ENCODE data around the gene HK1.

DNA sequence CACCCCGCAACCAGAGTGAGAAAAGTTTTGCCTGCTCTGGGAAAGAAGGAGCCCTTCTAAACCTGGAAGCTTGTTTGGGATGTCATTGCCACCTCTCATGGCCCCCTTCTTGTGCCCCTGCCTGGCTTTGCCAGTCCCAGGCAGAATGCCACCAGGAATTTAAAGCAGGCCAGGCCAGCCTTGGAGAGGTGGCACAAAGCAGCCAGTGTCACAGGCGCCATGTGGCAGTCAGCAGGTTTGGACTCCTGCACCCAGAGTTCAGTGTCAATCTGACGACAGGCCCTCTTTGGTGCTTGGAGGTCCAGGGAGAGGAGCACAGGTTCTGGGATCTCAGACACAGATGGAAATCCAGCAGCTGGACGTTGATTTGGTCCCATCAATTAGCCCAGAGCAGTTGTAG, 12.7 kb downstream of the HK1 start:
- TF ChIP-seq, protein P1, sequence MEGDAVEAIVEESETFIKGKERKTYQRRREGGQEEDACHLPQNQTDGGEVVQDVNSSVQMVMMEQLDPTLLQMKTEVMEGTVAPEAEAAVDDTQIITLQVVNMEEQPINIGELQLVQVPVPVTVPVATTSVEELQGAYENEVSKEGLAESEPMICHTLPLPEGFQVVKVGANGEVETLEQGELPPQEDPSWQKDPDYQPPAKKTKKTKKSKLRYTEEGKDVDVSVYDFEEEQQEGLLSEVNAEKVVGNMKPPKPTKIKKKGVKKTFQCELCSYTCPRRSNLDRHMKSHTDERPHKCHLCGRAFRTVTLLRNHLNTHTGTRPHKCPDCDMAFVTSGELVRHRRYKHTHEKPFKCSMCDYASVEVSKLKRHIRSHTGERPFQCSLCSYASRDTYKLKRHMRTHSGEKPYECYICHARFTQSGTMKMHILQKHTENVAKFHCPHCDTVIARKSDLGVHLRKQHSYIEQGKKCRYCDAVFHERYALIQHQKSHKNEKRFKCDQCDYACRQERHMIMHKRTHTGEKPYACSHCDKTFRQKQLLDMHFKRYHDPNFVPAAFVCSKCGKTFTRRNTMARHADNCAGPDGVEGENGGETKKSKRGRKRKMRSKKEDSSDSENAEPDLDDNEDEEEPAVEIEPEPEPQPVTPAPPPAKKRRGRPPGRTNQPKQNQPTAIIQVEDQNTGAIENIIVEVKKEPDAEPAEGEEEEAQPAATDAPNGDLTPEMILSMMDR (IDR thresholded peaks at IDR 0.05), result no peak
- no peak for TF ChIP-seq POLR2A (IDR thresholded peaks at IDR 0.05)
